Body of pancreas (tissue), 4 donors: ENCODE measurements around the gene CFAP53. TPM values are rescaled to one million over a fixed set of nuclear protein-coding genes. Genes with fewer than 3 reads are reported as not detected.
A peak's percentile ranks its signal among the peaks of the same experiment; 100 is the strongest.

Experiments
- ATAC-seq: fragments of 150-250 bp; one replicate; pipeline ENCODE4 v1.9.1; 2016
- DNase-seq, 4 donors: peaks; one replicate each; pipeline ENCODE4 v3.0.0-alpha.2; 2019
- H3K27ac ChIP-seq, 4 donors: fragments of 200-600 bp; sonication (generic); 1 replicate in 3 of 4; 2 replicates in 1 of 4; pipeline versions ENCODE4 v1.5.1 to v1.6.1; 2016 to 2019; ENCODE audit warnings: mild to moderate bottlenecking in 1 of 4, mixed read lengths in 1 of 4, moderate library complexity in 1 of 4
- H3K27me3 ChIP-seq, 2 donors: fragments of 200-600 bp; sonication (generic); one replicate each; pipeline ENCODE4 v1.6.0; 2016; ENCODE audit warnings: mild to moderate bottlenecking in 1 of 2
- H3K36me3 ChIP-seq, 2 donors: fragments of 200-600 bp; sonication (generic); replicated peaks in 1 of 2; 2 replicates each; pipeline ENCODE4 v1.5.1; 2016; ENCODE audit warnings: low read depth in 2 of 2; ENCODE audit not compliant: insufficient read depth in 1 of 2
- H3K4me1 ChIP-seq: fragments of 200-600 bp; sonication (generic); one replicate; pipeline ENCODE4 v1.6.0; 2016
- H3K4me3 ChIP-seq, 2 donors: fragments of 200-600 bp; sonication (generic); 1 replicate in 1 of 2; 2 replicates in 1 of 2; pipeline ENCODE4 v1.5.1; 2016 to 2019
- H3K9me3 ChIP-seq, 3 donors: fragments of 200-600 bp; sonication (generic); 1 replicate in 2 of 3; 2 replicates in 1 of 3; pipeline ENCODE4 v1.5.1; 2016
- POLR2A ChIP-seq, 3 donors: fragments of 450-650 bp; IDR thresholded peaks; one replicate each; pipeline ENCODE4 v1.6.1; 2016; ENCODE audit warnings: antibody characterized with exemption in 3 of 3, mild to moderate bottlenecking in 2 of 3
- WGBS, 2 donors: methylation state at CpG; one replicate each; pipeline ENCODE4 v1.1.5; 2017; 5-methylcytosine and 5-hydroxymethylcytosine counted together
- intact Hi-C: fragments of 100-400 bp; cut with DNase I; formaldehyde crosslinking; loops from one replicate; pipeline ENCODE4 v1.15.1; 2023
- total RNA-seq, 2 donors: library from RNA; depleted of rRNA; stranded (reverse); fragments of >200 nt; gene quantifications; one replicate each; pipeline ENCODE4 v1.1.0, GENCODE V29; 2016
- TF ChIP-seq, protein P1 (sequence below), 7 experiments: fragments of 450-650 bp in 4 of 7; fragments of 200-600 bp in 3 of 7; sonication (generic) in 3 of 7; IDR thresholded peaks; one replicate each; pipeline ENCODE4 v1.5.1; 2016 to 2019; ENCODE audit warnings: antibody characterized with exemption in 7 of 7

Gene CFAP53
- total RNA-seq, 2 donors from 2014 or later, result 0.78 to 1.3 TPM

GRCh38 chr18:50287441-50288347 lies 21.4 kb upstream of the CFAP53 start, which contains the start of gene CXXC1:
Gene CXXC1 (minus strand): TSS chr18:50287692. CDS start chr18:50287589, 103 bp downstream.
- TF ChIP-seq, protein P1, sequence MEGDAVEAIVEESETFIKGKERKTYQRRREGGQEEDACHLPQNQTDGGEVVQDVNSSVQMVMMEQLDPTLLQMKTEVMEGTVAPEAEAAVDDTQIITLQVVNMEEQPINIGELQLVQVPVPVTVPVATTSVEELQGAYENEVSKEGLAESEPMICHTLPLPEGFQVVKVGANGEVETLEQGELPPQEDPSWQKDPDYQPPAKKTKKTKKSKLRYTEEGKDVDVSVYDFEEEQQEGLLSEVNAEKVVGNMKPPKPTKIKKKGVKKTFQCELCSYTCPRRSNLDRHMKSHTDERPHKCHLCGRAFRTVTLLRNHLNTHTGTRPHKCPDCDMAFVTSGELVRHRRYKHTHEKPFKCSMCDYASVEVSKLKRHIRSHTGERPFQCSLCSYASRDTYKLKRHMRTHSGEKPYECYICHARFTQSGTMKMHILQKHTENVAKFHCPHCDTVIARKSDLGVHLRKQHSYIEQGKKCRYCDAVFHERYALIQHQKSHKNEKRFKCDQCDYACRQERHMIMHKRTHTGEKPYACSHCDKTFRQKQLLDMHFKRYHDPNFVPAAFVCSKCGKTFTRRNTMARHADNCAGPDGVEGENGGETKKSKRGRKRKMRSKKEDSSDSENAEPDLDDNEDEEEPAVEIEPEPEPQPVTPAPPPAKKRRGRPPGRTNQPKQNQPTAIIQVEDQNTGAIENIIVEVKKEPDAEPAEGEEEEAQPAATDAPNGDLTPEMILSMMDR (IDR thresholded peaks at IDR 0.05), result peak in 4 of 7 experiments; percentile 74 to 83 (median 78)
- peak in 2 of 3 donors; percentile 67 to 70 for TF ChIP-seq POLR2A (IDR thresholded peaks at IDR 0.05)
- Histone ChIP-seq H3K27me3 (no peaks in the 10 kb centered on the region), H3K9me3 (no peaks in the 10 kb centered on the region), H3K4me3 (peak within 1 kb of the TSS; percentile 82 to 92), H3K36me3 (peaks cover 8 to 14% of the 10 kb centered on the region in 2 donors), H3K27ac (peak within 1 kb of the TSS; percentile 86 to 96 (median 94)), H3K4me1 (peaks cover 12% of the 10 kb centered on the region)
- peak; percentile 94 to 99 (median 98) for DNase-seq
- intact Hi-C loops, result loop anchor here (10.0 kb wide), 1 partner anchor 67 kb away; no protein-coding TSS in a partner anchor
- peak; percentile 96 for ATAC-seq
- WGBS, 2 donors, result 0 to 1% methylated on average over 30 to 76 of the region's 76 CpGs

DNA sequence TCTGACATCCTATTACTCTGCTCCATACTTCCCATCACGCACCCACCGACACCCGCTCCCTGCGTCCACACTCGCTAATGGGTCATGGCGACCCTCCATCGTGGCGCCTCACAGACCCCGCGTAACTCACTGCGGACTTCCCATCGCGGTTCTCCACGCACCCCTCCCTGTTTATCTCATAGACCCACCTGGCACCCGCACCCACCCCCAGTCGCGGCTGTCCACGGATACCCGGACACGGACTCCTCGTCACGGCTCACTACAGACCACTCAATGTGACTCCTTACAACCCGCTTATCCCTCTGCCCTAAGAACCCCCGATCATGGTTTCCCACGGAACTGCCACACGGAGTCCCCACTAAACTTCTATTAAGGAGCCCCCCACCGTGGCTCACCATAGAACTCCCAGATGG lies 20.7 kb upstream of the CFAP53 start:
- H3K27ac ChIP-seq, result peak overlapping the region; percentile 86 to 96 (median 94)
- H3K4me3 ChIP-seq, result peak overlapping the region; percentile 82 to 92
- peaks cover 9% of the 10 kb centered on the region for H3K4me1 ChIP-seq
- no peaks in the 10 kb centered on the region for H3K27me3 ChIP-seq
- WGBS, 2 donors, result 1% methylated on average over 27 of the region's 27 CpGs
- DNase-seq, result no peak
- TF ChIP-seq, protein P1 (IDR thresholded peaks at IDR 0.05), result no peak
- intact Hi-C loops, result loop anchor here (10.0 kb wide), 1 partner anchor 68 kb away; no protein-coding TSS in a partner anchor
- peaks cover 8 to 14% of the 10 kb centered on the region in 2 donors for H3K36me3 ChIP-seq
- H3K9me3 ChIP-seq, result no peaks in the 10 kb centered on the region
- peak; percentile 0 for ATAC-seq

- TF ChIP-seq, protein P1 (IDR thresholded peaks at IDR 0.05), result no peak
- TF ChIP-seq POLR2A (IDR thresholded peaks at IDR 0.05), result no peak
- Histone ChIP-seq H3K27me3 (no peaks in the 10 kb centered on the region), H3K36me3 (peaks cover 8 to 14% of the 10 kb centered on the region in 2 donors), H3K4me1 (peaks cover 13% of the 10 kb centered on the region), H3K9me3 (no peaks in the 10 kb centered on the region), H3K27ac (peak overlapping the region; percentile 86 to 96 (median 94)), H3K4me3 (peak overlapping the region; percentile 82 to 92)
- intact Hi-C loops, result loop anchor here (10.0 kb wide), 1 partner anchor 68 kb away; no protein-coding TSS in a partner anchor
- no peak for DNase-seq
- 18 to 37% methylated on average over 22 of the region's 23 CpGs for WGBS, 2 donors
- no peak for ATAC-seq
These were observed 20.2 kb upstream of the CFAP53 start for GRCh38 chr18:50286391-50287027.

DNA sequence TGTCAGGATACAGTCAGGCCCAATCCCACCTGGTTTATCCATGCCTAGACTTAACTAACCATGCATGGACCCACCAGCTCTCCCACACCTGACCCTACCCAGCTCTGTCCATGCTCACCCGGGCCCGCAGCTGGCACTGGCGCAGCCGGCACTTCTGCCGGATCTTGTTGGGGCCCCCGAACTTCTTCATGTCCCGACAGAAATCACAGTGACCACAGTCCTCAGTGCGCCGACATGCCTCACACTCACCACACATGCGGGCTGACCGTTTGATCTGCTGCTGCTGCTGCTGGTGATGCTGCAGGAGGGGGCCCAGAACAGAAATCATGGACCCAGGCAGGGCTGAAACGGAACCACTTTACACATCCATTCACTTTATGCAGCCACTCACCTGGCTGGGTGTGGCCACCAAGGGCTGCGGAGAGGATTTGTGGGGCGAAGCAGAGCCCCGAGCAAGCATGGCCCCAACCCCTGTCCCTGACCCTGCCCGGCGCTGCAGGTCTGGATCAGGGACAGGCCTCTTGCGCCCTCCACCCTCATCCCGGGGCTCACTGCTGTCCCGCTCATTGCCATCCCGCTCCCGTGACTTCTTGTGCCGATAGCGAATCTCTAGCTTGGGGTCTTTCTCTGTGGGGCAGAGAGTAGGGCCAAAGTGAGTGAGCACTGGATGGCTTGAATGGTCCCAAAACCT lies 19.5 kb upstream of the CFAP53 start:
- Histone ChIP-seq H3K27ac (no peak overlapping the region), H3K4me3 (no peak overlapping the region), H3K36me3 (peaks cover 8 to 14% of the 10 kb centered on the region in 2 donors), H3K9me3 (no peaks in the 10 kb centered on the region), H3K4me1 (peaks cover 13% of the 10 kb centered on the region), H3K27me3 (no peaks in the 10 kb centered on the region)
- ATAC-seq (no peak), DNase-seq (no peak)
- intact Hi-C loops, result loop anchor here (10.0 kb wide), 1 partner anchor 69 kb away; no protein-coding TSS in a partner anchor
- TF ChIP-seq, protein P1 (IDR thresholded peaks at IDR 0.05), result no peak
- TF ChIP-seq POLR2A (IDR thresholded peaks at IDR 0.05), result no peak
- WGBS, 2 donors, result 94 to 95% methylated on average over 19 to 24 of the region's 24 CpGs
